GM21723 (cell line): ENCODE data around the gene KCTD17.
"Not testable (repeated sequence)": the region's sequence is repeated elsewhere in the genome, so short reads cannot be mapped to it uniquely, and the experiment has no call there.

ENCODE experiments used
- ATAC-seq: cut with Tn5 transposase; IDR thresholded peaks from one replicate; pipeline ENCODE4 v1.9.1; 2021; ENCODE audit warnings: mild to moderate bottlenecking, moderate library complexity; ENCODE audit not compliant: unreplicated experiment

KCTD17 gene

DNA sequence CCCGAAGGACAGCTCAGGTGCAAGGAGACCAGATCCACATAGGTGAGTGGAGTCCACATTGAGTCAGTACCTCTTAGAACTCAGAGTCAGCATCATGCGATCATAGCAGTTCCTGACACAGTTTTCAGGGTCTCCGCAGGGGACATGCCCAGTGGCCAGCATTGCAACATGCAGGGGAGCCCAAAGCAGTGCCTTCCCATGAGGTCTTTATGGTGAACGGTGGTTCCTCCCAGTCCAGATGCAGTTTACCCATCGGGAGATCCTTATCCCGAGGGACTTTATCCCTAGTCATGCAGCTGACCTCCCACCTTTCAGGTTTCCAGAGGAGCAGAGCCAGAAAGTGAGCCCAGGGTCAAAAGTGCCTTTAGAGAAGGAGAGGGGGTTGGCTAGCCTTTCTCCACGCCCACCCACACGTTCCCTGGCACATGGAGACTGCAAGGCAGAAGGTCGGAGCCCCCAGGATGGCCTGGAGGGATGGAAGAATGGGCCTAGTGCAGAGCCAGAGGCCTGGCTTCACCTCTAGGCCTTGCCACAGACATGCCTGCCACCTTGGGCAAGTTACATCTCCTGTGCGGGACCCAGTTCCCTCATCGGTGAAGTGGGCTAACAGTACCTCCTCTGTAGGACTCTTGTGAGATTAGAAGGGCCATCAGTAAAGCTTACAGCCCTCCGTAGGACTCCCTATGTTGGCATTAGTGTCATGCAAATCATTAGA lies 6.4 kb downstream of the KCTD17 start:
- ATAC-seq = no peak

DNA sequence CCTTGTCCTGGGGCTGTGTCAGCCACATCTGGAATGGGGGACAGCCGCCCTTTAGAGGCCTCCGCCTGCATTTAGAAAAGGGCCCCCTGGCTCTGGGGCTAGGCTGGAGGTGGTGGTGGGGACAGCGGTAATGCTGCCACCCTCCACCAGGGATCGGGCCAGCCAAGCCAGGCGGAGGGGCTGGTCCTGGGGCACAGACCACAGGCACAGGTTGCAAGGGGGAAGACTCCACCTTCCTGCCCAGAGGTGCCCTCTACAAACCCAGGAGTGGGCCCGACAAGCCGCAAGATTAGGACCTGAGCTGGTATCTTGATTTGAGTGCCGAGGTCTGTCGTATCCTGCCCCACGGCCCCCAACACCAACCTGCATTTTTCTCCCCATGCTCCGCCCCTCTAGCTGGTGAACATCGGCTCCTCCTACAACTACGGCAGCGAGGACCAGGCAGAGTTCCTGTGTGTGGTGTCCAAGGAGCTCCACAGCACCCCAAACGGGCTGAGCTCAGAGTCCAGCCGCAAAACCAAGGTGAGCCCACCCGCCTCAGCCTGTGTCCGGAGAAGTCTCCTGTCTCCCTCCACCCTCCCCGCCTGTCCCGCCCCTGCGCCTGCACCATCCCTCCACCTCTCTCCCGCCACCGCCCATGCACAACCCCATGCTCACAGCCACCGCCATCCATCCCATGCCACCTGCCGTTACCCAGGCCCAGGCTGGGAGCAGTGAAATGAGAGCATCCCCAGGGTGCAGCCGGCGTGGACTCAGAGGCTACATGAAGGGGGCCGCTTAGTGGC lies 7.6 kb downstream of the KCTD17 start:
- no peak for ATAC-seq

DNA sequence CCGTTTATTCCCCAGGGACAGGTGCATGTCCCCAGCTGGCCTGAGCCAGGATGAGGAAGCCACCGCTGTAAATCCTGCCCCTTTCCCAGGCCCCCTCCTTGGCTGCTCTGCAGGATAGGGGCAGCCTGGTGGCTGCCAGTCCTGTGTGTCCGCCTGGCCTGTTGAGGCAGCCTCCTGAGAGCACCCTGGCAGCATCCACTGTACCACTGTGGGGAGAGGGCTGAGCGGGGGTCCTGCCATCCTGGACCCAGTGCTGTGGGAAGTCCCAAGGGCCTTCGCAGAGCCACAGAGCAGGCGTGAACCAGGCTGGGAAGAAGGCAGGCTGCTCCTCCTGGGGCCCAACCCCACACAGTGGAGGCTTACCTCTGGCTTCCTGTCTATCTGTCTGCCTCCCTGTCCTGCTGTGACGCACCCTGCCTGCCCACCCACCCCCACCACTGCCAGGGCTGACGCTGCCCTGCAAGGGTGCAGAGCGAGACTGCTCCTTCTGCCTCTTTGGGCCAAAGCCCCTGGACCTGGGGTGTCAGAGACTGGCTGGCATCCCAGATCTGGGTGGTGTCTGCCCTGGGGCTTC lies 8.4 kb downstream of the KCTD17 start:
- no peak for ATAC-seq

DNA sequence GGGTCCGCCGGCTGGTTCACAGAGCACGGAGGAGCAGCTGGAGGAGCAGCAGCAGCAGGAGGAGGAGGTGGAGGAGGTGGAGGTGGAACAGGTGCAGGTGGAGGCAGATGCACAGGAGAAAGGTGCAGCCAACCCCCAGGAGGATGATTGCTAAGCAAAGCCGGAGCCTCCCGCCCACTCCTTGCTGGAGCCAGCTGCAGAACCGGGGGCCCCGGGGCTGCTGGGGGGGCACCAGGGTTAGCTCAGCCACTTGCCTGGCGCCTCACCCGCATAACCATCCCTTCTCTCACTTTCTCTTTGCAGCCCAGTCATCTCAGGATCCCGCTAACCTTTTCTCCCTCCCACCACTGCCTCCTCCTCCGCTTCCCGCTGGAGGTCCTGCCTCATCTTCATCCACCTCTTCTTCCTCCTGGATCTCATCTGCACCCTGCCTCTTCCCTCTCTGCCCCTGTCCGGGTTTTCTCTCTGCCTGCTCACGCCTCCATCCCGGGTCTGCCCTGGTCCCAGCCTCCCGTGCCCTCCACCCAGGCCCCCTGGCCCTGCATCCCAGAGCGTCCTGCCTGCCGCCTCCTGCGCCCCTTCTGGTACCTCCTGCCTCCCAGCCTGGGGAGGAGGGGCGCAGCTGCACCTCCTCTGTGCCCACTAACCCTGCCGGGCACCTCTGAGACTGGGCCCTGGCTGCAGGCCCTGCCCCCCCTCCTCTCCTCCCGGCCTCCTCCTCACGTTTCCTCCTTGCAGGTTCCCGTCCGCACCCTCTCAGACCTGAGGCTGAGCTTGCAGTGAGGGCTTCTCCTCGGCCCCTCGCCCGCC lies 9.5 kb downstream of the KCTD17 start:
- no peak for ATAC-seq

DNA sequence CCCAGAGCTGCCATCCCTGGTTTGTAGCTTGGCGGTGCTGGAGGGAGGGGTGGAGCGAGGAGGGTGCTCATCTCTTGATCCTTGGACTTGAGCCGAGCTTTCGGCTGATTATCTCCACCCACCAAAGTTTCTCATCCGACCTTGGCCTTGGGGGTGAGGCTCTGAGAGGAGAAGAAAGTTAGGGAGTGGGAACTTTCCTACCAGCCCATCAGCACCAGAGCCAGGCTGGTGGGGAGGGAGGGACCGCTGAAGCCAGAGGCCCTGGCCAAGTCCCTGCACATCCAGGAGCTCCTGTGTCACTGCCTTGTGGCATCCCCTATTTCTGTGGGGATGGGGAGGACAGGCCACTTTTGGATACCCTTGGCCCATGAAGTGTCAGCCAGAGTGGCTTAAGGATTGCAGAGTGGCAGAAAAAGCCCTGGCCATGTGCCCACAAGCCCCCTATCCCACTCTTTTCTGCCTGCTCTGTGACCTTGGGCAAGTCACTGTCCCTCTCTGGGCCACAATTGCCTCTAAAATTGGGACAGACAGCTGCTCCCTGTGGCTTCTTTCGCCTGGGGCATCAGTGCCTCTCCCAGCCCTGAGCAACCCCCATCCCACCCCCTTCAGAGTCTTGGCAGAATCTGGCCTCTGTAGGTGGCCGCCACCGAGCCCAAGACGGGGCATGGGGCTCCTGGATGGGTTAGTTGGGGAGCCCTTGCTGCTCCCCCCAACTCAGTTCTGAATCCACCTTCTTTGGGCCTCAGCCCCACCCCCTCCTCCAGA lies 10.3 kb downstream of the KCTD17 start:
- ATAC-seq = no peak

DNA sequence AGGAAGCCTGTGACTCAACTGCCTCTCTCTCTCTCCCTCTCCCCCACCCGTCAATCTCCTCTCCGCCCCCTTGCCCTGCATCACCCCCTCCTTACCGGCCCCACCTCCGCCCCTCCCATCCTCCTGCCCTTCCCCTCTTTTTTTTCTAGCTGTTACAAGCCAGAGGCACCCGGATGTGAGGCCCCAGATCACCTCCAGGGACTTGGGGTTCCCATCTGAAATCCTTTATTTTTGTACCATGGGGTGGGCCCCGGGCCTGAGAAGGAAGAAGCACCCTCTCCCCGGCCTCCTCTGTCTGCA lies 10.8 kb downstream of the KCTD17 start:
- no peak for ATAC-seq

DNA sequence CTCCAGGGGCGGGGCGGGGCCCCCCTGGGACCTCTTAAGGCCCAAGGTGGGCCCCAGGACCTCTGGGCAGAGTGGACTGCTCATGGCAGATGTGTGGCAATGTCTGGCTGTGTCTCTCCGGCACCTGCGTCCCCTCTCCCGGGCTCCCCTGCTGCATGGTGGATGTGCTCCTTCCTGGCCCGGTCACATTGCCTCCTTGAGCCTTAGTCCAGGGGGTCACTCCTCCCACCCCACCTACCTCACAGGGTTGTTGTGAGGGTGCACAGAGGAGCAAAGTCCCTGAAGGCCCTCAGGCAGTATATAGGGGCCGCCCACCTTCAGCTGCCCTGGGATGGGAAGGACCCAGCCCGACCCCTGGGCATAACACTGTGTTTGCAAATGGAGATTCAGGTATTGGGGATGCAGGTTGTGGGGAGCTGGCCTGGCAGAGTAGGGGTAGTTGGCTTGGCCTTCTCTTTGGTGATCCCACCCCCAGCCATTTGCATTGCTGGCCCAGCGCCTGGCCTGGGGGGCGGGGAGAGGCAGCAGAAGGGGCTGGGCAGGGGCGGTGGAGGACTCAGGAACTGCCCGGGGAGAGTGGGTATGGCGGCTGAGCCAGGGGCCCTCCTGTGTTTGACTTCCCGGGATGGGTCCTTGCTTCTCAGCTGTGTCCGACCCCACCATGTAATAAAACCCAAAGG lies 11.3 kb downstream of the KCTD17 start:
- no peak for ATAC-seq

DNA sequence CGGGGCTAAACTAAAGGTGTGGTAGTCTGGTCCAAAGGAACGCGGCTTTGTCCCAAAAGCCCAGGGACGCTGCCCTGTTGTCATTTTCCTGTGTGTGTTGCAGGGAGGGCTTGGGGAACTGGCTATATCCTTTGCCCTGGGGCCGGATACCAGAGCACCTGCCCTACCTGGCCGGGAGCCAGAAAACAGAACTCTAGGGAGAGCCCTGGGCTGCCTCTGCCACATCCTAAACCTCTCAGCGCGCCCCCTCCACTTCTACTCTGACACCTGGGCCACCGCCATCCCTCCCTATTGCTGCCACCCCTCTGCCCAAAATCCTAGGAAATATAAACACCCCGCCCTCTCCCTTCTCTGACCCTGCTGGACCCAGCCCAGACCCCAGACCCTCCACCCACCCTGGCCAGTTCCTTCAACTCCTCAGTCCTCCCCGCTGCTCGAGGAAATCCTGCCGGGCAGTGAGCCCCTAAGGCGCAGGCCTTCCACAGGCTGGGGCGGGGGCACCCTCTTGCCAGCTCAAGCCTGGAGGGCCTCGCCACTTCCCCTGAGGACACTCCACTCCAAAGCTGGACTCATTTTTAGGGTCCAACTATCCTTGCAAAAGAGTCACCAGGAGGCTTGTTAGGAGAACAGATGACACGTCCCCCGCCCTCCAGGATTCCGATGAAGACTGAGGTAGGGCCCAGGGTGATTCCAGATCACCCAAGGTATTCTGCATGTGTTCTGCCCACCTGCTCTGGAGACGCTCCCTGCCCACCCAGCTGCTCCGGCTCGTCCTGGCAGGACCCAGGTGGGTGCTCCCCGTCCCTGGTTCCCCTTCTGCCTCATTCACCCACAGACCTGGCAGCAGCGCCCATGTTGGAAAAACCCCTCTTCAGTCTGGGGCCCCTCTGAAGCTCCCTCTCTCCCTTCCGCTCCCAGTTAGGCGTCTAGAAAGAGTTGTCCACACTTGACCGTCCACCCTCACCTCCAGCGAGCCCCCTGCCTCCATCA lies 12.2 kb downstream of the KCTD17 start:
- no peak for ATAC-seq

DNA sequence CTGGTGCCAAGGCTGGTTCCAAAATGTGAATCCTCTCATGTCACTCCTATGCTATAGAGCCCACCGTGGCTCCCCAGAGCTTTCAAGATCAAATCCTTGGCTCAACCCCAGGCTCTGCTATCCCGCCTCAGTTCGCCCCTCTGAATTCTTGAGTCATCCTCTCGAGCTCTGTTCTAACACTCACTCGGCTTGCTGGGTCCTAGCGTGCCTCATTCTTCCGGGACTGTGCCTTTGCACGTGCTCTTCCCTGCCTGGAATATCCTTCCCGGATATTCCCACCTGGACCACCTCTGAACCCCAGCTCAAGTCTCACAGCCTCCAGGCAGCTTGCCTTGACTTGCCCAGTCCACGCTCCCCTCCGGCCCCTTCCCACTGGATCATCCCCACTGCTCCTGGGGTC lies 13.0 kb downstream of the KCTD17 start:
- ATAC-seq = no peak

DNA sequence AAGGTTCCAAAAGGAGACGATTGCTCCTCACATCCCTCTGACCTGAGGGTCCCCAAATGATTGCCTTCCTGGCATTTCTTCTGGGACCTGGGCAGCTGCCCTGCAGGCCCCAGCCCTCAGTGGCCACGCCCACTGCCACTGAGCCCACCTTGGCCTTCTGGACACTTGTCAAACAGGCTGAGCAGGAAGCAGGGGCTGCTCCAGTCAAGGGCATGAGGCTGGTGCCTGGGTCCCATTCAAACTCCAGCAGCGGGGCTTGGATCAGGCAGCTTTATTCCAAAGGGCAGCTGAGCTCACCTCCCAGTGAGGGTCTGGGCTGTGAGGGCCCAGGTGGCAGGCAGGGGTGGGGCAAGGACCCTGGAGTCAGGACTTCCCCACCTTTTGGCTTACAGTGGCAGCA lies 13.6 kb downstream of the KCTD17 start:
- no peak for ATAC-seq

DNA sequence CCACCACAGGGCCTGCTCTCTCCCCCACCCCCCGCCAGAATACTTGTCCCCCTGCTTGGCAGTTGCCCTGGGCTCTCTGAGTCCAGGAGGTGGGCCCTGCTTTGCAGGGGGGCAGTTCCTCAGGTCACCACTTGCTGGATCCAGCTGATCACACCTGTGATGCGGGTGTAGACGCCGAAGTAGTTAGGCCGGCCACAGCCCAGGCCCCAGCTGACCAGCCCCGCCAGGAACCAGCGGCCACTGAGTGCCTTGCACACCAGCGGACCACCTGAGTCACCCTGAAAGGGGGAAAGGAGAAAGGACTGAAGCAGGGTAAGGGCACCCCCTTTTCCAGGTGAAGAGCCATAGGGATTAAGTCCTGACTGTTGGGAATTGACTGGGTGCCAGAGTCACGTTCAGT lies 14.4 kb downstream of the KCTD17 start:
- no peak for ATAC-seq

DNA sequence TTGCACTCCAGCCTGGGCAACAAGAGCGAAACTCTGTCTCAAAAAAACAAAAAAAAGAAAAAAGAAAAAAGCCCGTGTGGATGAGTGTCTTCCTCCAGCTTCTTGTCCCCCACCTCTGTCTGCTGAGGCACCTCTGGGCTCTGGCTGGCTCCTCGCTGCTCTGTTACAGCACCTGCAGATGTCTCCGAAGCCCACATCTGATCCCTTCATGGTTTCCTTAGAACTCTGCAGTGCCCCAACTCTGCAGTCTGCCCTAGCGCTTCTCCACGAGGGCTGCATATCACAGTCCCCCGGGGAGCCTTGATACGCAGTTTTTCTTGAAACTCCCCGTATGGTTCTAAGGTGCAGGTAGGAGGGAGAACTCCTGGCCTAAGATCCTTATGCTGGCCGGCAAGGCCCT lies 15.9 kb downstream of the KCTD17 start:
- ATAC-seq = no peak

DNA sequence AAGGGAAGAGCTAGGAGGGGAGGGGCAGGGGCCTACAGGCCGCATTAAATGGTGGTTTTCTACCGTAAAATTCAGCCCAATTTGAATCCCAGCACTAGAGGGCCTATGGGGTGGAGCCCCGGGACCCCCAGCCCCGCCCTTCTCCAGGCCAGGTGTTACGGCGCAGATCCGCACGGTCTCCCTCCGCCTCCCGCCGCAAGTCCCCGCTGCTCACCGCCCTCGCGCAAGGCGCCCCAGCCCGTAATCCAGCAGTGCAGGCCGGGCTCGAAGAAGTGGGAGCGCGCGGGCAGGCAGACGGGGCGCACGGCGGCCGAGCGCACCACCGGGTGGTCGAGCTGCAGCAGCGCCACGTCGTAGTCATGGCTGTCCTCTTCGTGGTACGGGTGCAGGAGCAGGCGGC lies 17.3 kb downstream of the KCTD17 start:
- ATAC-seq = no peak

DNA sequence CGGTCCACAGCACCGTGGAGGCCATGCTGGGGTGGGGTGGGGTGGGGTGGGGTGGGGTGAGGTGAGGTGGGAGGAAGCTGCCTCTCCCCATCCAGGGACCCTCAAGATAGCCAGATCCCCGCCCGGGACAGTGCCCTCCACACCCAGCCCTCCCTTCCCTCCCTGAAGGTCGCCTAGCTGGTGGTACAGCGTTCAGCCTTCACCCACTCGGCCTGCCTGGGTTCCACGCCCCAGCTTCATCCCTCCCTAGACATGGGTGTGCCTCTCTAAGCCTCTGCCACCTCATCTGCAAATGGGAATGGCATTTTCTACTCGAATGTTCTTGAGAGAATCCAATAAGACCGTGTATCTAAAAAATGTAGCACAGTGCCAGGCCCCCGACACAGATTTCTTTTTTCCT lies 17.8 kb downstream of the KCTD17 start:
- no peak for ATAC-seq

DNA sequence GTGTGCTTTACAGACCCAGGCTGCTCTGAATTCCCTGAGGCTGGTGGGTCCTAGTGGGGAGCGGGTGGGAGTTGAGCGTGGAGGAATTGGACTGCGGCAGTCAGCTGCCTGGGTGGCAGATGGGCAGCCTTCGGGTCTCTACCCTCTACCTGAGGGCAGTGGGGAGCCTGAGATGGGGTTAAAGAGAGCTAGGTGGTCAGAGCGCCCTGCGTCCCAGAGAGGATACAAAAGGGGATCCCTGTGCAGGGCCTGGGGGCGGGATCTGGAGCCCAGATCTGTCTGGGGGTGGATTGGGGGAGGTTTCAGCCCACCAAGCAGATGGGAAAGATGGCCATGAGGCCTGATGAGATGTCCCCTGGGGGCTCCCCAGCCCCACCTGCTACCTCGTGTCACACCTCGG lies 18.2 kb downstream of the KCTD17 start:
- ATAC-seq = no peak

DNA sequence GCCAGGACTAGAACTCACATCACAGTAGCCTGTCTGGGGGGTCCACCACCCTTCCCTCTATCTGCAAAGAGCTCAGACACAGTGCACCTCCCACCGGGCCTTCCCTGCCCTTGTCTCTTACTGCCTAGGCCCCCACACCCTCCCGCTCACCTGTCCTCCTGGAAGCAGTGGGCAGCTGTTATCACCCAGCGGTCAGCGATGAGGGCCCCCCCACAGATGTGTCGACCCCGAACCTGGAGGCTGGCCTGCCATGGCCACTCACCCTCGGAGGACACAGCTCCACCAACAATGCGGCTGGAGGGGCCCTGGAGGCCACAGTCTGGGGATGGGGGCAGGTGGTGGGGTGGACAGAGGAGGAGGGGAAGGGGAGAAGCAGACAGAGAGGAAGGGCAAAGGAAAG lies 18.8 kb downstream of the KCTD17 start:
- ATAC-seq = no peak

DNA sequence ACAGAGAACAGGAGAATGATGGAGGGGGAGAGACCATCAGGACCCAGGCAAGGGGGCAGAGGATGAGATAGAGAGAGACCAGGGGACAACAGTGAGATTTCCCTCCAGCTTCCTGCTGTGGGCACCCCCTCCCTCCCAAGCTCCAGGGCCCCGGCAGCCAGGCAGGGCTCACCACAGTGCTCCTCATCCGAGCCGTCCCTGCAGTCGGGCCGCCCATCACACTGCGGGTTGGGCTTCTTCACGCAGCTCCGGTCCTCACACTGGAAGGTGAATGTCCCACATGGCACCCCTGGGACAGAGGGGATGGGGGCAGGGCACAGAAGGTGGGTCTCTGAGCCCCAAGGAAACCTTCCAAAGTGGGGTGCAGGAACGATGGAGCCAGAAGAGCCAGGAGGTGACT lies 19.2 kb downstream of the KCTD17 start:
- no peak for ATAC-seq

DNA sequence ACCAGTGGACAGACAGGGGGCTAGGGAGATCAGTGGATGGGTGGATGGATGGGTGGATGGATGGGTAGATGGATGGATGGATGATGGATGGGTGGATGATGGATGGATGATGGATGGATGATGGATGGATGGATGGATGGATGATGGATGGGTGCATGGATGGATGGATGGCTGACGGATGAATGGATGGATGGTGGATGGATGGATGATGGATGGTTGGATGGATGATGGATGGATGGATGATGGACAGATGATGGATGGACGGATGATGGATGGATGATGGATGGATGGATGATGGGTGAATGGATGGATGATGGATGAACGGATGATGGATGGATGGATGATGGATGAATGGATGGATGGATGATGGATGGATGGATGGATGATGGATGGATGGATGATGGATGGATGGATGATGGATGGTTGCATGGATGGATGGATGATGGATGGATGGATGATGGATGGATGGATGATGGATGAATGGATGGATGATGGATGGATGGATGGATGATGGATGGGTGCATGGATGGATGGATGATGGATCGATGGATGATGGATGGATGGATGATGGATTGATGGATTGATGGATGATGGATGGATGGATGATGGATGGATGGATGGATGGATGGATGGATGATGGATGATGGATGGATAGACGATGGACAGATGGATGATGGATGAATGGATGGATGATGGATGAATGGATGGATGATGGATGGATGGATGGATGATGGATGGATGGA lies 20.5 kb downstream of the KCTD17 start:
- ATAC-seq = not testable (repeated sequence)
